Measurements from ENCODE around the gene GRIK3. TPM values are rescaled to one million over a fixed set of nuclear protein-coding genes. Genes with fewer than 3 reads are reported as not detected.

Gene GRIK3
- total and polyA plus RNA-seq, 2 experiments from 2014 or later, result 0.31 to 2.9 TPM

- peaks cover 12% of the 10 kb centered on the region for H3K27me3 Mint-ChIP-seq (ENCODE audit: insufficient read depth, low read depth, poor library complexity)
- no peaks in the 10 kb centered on the region for H3K79me2 ChIP-seq (replicated peaks; ENCODE audit: insufficient read depth)
These were observed 18.2 kb downstream of the GRIK3 start for GRCh38 chr1:37016121-37016520.

More at GRCh38 chr1:37016121-37016520, 18.2 kb downstream of the GRIK3 start:
- no peaks in the 10 kb centered on the region for H3K27me3 ChIP-seq (ENCODE audit: insufficient read depth)
- Mint-ChIP-seq H3K4me3 (no peak overlapping the region), H3K9me3 (no peaks in the 10 kb centered on the region; the same call in 2 of the 3 replicates), H3K36me3 (ENCODE audit: low read depth) (no peaks in the 10 kb centered on the region), H3K27ac (no peak overlapping the region), H3K4me1 (peaks cover 8% of the 10 kb centered on the region)
- no peaks in the 10 kb centered on the region; the same call in 1 of the 2 replicates for H4K20me1 ChIP-seq (replicated peaks; ENCODE audit: insufficient read depth)
- no peak overlapping the region for H3K27ac ChIP-seq (ENCODE audit: low read depth)
- no peaks in the 10 kb centered on the region for H3K4me1 ChIP-seq (ENCODE audit: insufficient read depth)
- no peaks in the 10 kb centered on the region; the same call in 1 of the 2 replicates for H3K36me3 ChIP-seq (ENCODE audit: insufficient read depth)
- ATAC-seq (no peak), DNase-seq (ENCODE audit: low spot score) (no peak)
- H3K9me2 ChIP-seq (ENCODE audit: insufficient read depth), result no peaks in the 10 kb centered on the region
- no peak overlapping the region for H3K4me2 ChIP-seq
- no peak overlapping the region for H3K4me3 ChIP-seq
- H2AFZ ChIP-seq, result no peak overlapping the region
- H3F3A ChIP-seq (replicated peaks; ENCODE audit: low read depth), result no peaks in the 10 kb centered on the region
- TF ChIP-seq STAT1 (IDR thresholded peaks at IDR 0.05; ENCODE audit: unreplicated experiment) (no peak), CTCF (conservative IDR thresholded peaks at IDR 0.05; ENCODE audit: low read depth in 2 of 2) (no peak), REST (IDR thresholded peaks at IDR 0.05; ENCODE audit: unreplicated experiment) (no peak), ZNF462 (CRISPR knock-in tag; IDR thresholded peaks at IDR 0.05) (no peak), ZNF331 (CRISPR knock-in tag; IDR thresholded peaks at IDR 0.05; ENCODE audit: low read depth) (no peak), EZH2phosphoT487 (IDR thresholded peaks at IDR 0.05; ENCODE audit: unreplicated experiment) (no peak), EZH2 (IDR thresholded peaks at IDR 0.05; ENCODE audit: low read depth, unreplicated experiment) (no peak), JUNB (IDR thresholded peaks at IDR 0.05; ENCODE audit: unreplicated experiment) (no peak), NANOG (IDR thresholded peaks at IDR 0.05; ENCODE audit: borderline replicate concordance) (no peak), POLR2AphosphoS5 (IDR thresholded peaks at IDR 0.05; ENCODE audit: low read depth) (no peak), CREB1 (CRISPR knock-in tag; IDR thresholded peaks at IDR 0.05; ENCODE audit: low read depth) (no peak), ZNF114 (CRISPR knock-in tag; IDR thresholded peaks at IDR 0.05) (no peak), ETS1 (IDR thresholded peaks at IDR 0.05) (no peak)
